ENCODE data around the gene CELSR3. TPM values are rescaled to one million over a fixed set of nuclear protein-coding genes. Genes with fewer than 3 reads are reported as not detected.

CELSR3 gene
- total RNA-seq, 2 experiments from 2014 or later: 15.8 to 17.8 TPM

- no peaks in the 10 kb centered on the region for H3K9me3 Mint-ChIP-seq
- H3K4me3 Mint-ChIP-seq: no peak overlapping the region
- no peak for DNase-seq
- no peak for ATAC-seq
- no peak for TF ChIP-seq CTCF (IDR thresholded peaks at IDR 0.05)
- no peak overlapping the region for H3K27ac Mint-ChIP-seq
- peaks cover 3% of the 10 kb centered on the region for H3K36me3 Mint-ChIP-seq (ENCODE audit: low read depth)
- ChIA-PET CTCF (interaction anchor here (1.6 kb wide), 1 partner anchor 12 kb away, joined by 6 read pairs; the partner anchor contains the start of gene SLC26A6), POLR2A (interaction anchor here (1.0 kb wide), 1 partner anchor 8 kb away, joined by 3 read pairs; no protein-coding TSS in a partner anchor)
- H3K27me3 Mint-ChIP-seq: no peaks in the 10 kb centered on the region
- intact Hi-C loops (cut with micrococcal nuclease): no loop called here
- H3K4me1 Mint-ChIP-seq (ENCODE audit: low read depth): no peaks in the 10 kb centered on the region
Measured at GRCh38 chr3:48647714-48648113, 15.0 kb downstream of the CELSR3 start.

DNA sequence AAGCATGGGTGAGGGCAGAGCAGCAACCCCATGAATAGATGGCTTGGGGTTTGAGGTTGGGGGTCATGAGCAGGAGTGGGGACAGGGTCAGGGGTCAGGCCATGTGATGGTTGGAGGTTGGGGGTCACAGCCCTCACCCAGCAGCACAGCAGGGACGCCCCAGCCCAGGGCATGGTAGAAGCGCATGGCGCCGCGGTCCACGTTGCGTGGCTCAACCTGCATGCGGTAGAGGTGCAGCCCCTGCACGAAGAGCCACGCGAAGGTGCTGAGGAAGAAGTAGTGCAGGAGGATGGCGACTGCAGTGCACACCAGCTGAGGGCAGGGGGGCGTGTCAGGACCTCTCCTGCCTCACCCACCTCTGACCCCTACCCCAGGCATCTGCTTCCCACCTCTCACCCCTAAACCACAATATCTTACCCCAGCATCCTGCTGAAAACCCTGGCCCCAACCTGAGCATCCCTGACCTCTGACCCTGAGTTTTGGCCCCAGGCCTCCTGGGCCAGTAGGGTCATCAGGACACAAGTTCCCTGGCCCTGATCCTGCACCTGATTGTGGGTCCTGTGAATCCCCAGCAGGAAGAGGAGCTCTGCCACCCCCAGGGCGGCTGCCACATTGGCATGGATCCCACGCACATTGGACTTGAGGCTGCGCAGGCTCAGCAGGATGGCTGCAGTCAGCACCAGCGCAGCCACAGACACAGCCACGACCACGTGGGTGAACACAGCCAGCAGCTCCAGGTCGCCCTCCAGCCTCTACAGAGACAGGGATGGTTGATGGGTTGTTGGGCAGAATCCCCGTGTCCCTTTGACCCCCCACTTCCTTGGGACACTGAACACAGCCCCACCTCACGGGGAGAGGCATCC, 17.6 kb downstream of the CELSR3 start:
- Mint-ChIP-seq H3K27ac (no peak overlapping the region), H3K36me3 (ENCODE audit: low read depth) (peaks cover 6% of the 10 kb centered on the region), H3K4me1 (ENCODE audit: low read depth) (no peaks in the 10 kb centered on the region), H3K27me3 (no peaks in the 10 kb centered on the region), H3K4me3 (no peak overlapping the region), H3K9me3 (no peaks in the 10 kb centered on the region)
- DNase-seq (no peak), ATAC-seq (no peak)
- CTCF ChIA-PET: no interaction called here
- no peak for TF ChIP-seq CTCF (IDR thresholded peaks at IDR 0.05)
- intact Hi-C loops (cut with micrococcal nuclease): no loop called here
- POLR2A ChIA-PET: interaction anchor here (0.8 to 1.7 kb wide), 5 partner anchors 9 to 32 kb away, joined by 3 to 5 read pairs (median 3); no protein-coding TSS in a partner anchor

DNA sequence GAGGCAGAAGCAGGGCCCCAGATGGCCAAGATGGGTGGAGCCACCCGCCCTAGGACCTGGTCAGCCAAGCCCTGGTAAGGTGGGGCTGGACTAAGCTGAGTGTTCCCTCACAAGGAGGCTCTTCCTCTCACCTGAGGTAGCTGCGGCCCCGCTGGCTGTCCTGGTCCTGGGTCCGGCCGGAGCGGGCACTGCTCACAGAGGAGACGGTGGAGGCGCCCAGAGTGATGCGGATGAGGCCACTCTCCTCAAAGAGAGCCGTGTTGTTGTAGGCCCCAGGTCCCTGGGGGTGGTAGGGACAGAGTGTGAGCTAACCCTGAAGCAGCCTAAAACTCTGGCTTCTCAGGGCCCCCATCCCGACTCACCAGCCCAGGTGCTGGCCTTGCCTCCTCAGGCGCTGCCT, 20.1 kb downstream of the CELSR3 start:
- no peak for DNase-seq
- peaks cover 6% of the 10 kb centered on the region for H3K36me3 Mint-ChIP-seq (ENCODE audit: low read depth)
- ATAC-seq: no peak
- no peak overlapping the region for H3K27ac Mint-ChIP-seq
- H3K4me3 Mint-ChIP-seq: no peak overlapping the region
- no peaks in the 10 kb centered on the region for H3K27me3 Mint-ChIP-seq
- ChIA-PET POLR2A (no interaction called here), CTCF (no interaction called here)
- TF ChIP-seq CTCF (IDR thresholded peaks at IDR 0.05): no peak
- no peaks in the 10 kb centered on the region for H3K4me1 Mint-ChIP-seq (ENCODE audit: low read depth)
- intact Hi-C loops (cut with micrococcal nuclease): no loop called here
- no peaks in the 10 kb centered on the region for H3K9me3 Mint-ChIP-seq

- Mint-ChIP-seq H3K27me3 (no peaks in the 10 kb centered on the region), H3K27ac (no peak overlapping the region), H3K4me3 (no peak overlapping the region), H3K9me3 (no peaks in the 10 kb centered on the region), H3K36me3 (ENCODE audit: low read depth) (peaks cover 6% of the 10 kb centered on the region), H3K4me1 (ENCODE audit: low read depth) (peaks cover 8% of the 10 kb centered on the region)
- intact Hi-C loops (cut with micrococcal nuclease): no loop called here
- CTCF ChIA-PET: no interaction called here
- DNase-seq (no peak), ATAC-seq (no peak)
- TF ChIP-seq CTCF (IDR thresholded peaks at IDR 0.05): no peak
- POLR2A ChIA-PET: interaction anchor here (0.8 kb wide), 1 partner anchor 12 kb away, joined by 3 read pairs; no protein-coding TSS in a partner anchor
Measured at GRCh38 chr3:48641396-48641795, 21.3 kb downstream of the CELSR3 start.

GRCh38 chr3:48639944-48640606, 22.6 kb downstream of the CELSR3 start:
- no peaks in the 10 kb centered on the region for H3K27me3 Mint-ChIP-seq

More at GRCh38 chr3:48639944-48640606, 22.6 kb downstream of the CELSR3 start:
- H3K4me3 Mint-ChIP-seq: no peak overlapping the region
- DNase-seq (no peak), ATAC-seq (no peak)
- CTCF ChIA-PET: no interaction called here
- TF ChIP-seq CTCF (IDR thresholded peaks at IDR 0.05): no peak
- POLR2A ChIA-PET: interaction anchor here (0.6 to 1.6 kb wide), 4 partner anchors 8 to 345 kb away, joined by 3 to 6 read pairs (median 4); no protein-coding TSS in a partner anchor
- intact Hi-C loops (cut with micrococcal nuclease): no loop called here
- H3K4me1 Mint-ChIP-seq (ENCODE audit: low read depth): peaks cover 14% of the 10 kb centered on the region
- H3K27ac Mint-ChIP-seq: no peak overlapping the region
- H3K36me3 Mint-ChIP-seq (ENCODE audit: low read depth): peaks cover 6% of the 10 kb centered on the region
- no peaks in the 10 kb centered on the region for H3K9me3 Mint-ChIP-seq

Data from activated CD8-positive, alpha-beta T cell treated with anti-CD3 and anti-CD28 coated beads for 36 hours (primary cell).